IMR-90 (cell line): ENCODE measurements around the gene IP6K3. TPM values are rescaled to one million over a fixed set of nuclear protein-coding genes. Genes with fewer than 3 reads are reported as not detected.

Source experiments
- ATAC-seq: fragments of 200-7000 bp; cut with Tn5 transposase; 2 replicates; pipeline ENCODE4 v1.9.1; 2020; ENCODE audit warnings: low read depth, mild to moderate bottlenecking, moderate library complexity
- BruUV-seq: library from RNA; stranded (reverse); fragments of 400-500 nt; replicated peaks from 2 replicates; lab custom pipeline; 2021; lab: Mats Ljungman, UMichigan
- CTCF ChIA-PET: fragments of 300-600 bp; formaldehyde crosslinking; extraction: SDS; loops from one replicate; lab custom pipeline; 2021; ENCODE audit warnings: antibody characterized with exemption; lab: Yijun Ruan, JAX
- POLR2A ChIA-PET: fragments of 300-600 bp; sonication (Branson Sonifier 250); formaldehyde crosslinking; loops from one replicate; lab custom pipeline; 2022; ENCODE audit warnings: antibody characterized with exemption; ENCODE audit not compliant: unreplicated experiment; lab: Charles Lee
- DNase-seq: peaks from one replicate; pipeline ENCODE4 v3.0.0; 2013
- H2AFZ ChIP-seq: replicated peaks from 2 replicates; pipeline ENCODE3; 2013; ENCODE audit warnings: low read length, mild to moderate bottlenecking; ENCODE audit not compliant: poor library complexity
- H2AK5ac ChIP-seq: 2 replicates; pipeline ENCODE4 v1.6.1; 2013; ENCODE audit warnings: low read depth, low read length, inconsistent platforms
- H2AK9ac ChIP-seq: replicated peaks from 2 replicates; pipeline ENCODE3; 2013; ENCODE audit warnings: mild to moderate bottlenecking, low read depth, low read length, moderate library complexity; ENCODE audit not compliant: poor library complexity
- H2BK120ac ChIP-seq: 2 replicates; pipeline ENCODE4 v1.6.1; 2013; ENCODE audit warnings: low read depth, low read length, inconsistent platforms
- H2BK15ac ChIP-seq: 3 replicates; pipeline ENCODE4 v1.6.1; 2013; ENCODE audit warnings: low read depth, low read length, inconsistent platforms
- H2BK20ac ChIP-seq: 2 replicates; pipeline ENCODE4 v1.6.1; 2013; ENCODE audit warnings: low read depth, mild to moderate bottlenecking, inconsistent platforms, low read length, moderate library complexity
- H2BK5ac ChIP-seq: 2 replicates; pipeline ENCODE4 v1.6.1; 2013; ENCODE audit warnings: mild to moderate bottlenecking, low read depth, low read length, inconsistent platforms; ENCODE audit not compliant: poor library complexity, severe bottlenecking
- H3K14ac ChIP-seq: replicated peaks from 2 replicates; pipeline ENCODE4 v1.6.1; 2013; ENCODE audit warnings: low read depth, low read length, inconsistent platforms
- H3K18ac ChIP-seq: 2 replicates; pipeline ENCODE4 v1.6.1; 2013; ENCODE audit warnings: low read depth, low read length, control low read depth
- H3K23ac ChIP-seq: 2 replicates; pipeline ENCODE4 v1.6.1; 2013; ENCODE audit warnings: low read depth, low read length, inconsistent platforms
- H3K27ac ChIP-seq: 2 replicates; pipeline ENCODE4 v1.5.1; 2013; ENCODE audit warnings: mild to moderate bottlenecking, control low read depth, low read length; ENCODE audit not compliant: insufficient read depth
- H3K27me3 ChIP-seq: 2 replicates; pipeline ENCODE4 v1.6.1; 2013; ENCODE audit warnings: low read length; ENCODE audit not compliant: control insufficient read depth, insufficient read depth
- H3K36me3 ChIP-seq: 2 replicates; pipeline ENCODE4 v1.6.1; 2013; ENCODE audit warnings: low read length, mixed read lengths; ENCODE audit not compliant: control insufficient read depth, insufficient read depth
- H3K4ac ChIP-seq: 2 replicates; pipeline ENCODE4 v1.6.1; 2013; ENCODE audit warnings: low read depth, low read length, inconsistent platforms
- H3K4me1 ChIP-seq: 2 replicates; pipeline ENCODE4 v1.6.1; 2013; ENCODE audit warnings: low read length, mixed read lengths; ENCODE audit not compliant: control insufficient read depth, insufficient read depth
- H3K4me2 ChIP-seq: 2 replicates; pipeline ENCODE4 v1.6.1; 2013; ENCODE audit warnings: low read depth, mild to moderate bottlenecking, control low read depth, low read length, moderate library complexity
- H3K4me3 ChIP-seq: 2 replicates; pipeline ENCODE4 v1.5.1; 2013; ENCODE audit warnings: low read depth, mild to moderate bottlenecking, control low read depth, low read length, moderate library complexity; ENCODE audit not compliant: insufficient read depth
- H3K56ac ChIP-seq: 2 replicates; pipeline ENCODE4 v1.6.1; 2013; ENCODE audit warnings: low read length, inconsistent platforms; ENCODE audit not compliant: insufficient read depth; ENCODE audit errors: extremely low read depth
- H3K79me1 ChIP-seq, 2 experiments: 2 replicates each; pipeline ENCODE4 v1.6.1; 2013; ENCODE audit warnings: low read length in 2 of 2, inconsistent platforms in 1 of 2, low read depth in 1 of 2
- H3K9ac ChIP-seq: 2 replicates; pipeline ENCODE4 v1.6.1; 2013; ENCODE audit warnings: low read depth, low read length, control low read depth
- H3K9me1 ChIP-seq: 2 replicates; pipeline ENCODE4 v1.6.1; 2013; ENCODE audit warnings: low read length, inconsistent platforms; ENCODE audit not compliant: insufficient read depth
- H3K9me3 ChIP-seq: 2 replicates; pipeline ENCODE4 v1.6.1; 2013; ENCODE audit warnings: low read length; ENCODE audit not compliant: control insufficient read depth, insufficient read depth
- H4K20me1 ChIP-seq: 2 replicates; pipeline ENCODE4 v1.6.1; 2013; ENCODE audit warnings: low read length, inconsistent platforms; ENCODE audit not compliant: insufficient read depth
- H4K5ac ChIP-seq: 2 replicates; pipeline ENCODE4 v1.6.1; 2013; ENCODE audit warnings: mild to moderate bottlenecking, low read depth, low read length, control low read depth
- H4K8ac ChIP-seq, 2 experiments: 2 replicates each; pipeline ENCODE4 v1.6.1; 2013; ENCODE audit warnings: low read depth in 2 of 2, low read length in 2 of 2, control low read depth in 1 of 2, inconsistent platforms in 1 of 2
- H4K91ac ChIP-seq: 2 replicates; pipeline ENCODE4 v1.6.1; 2013; ENCODE audit warnings: low read depth, low read length, inconsistent platforms; ENCODE audit not compliant: insufficient read depth
- BHLHE40 ChIP-seq: fragments of 150-350 bp; IDR thresholded peaks from 2 replicates; pipeline ENCODE4 v1.6.1; 2016; ENCODE audit warnings: mild to moderate bottlenecking, low read depth, low read length
- CEBPB ChIP-seq: IDR thresholded peaks from 2 replicates; pipeline ENCODE4 v1.6.1; 2012; ENCODE audit warnings: low read depth, low read length, improper control_type of control experiment
- CHD1 ChIP-seq: IDR thresholded peaks from 2 replicates; pipeline ENCODE4 v1.6.1; 2012; ENCODE audit warnings: low read depth, low read length, improper control_type of control experiment
- ELK1 ChIP-seq: fragments of 150-350 bp; IDR thresholded peaks from 2 replicates; pipeline ENCODE4 v1.6.1; 2016; ENCODE audit warnings: low read depth, mild to moderate bottlenecking, low read length, moderate library complexity, borderline replicate concordance
- MAFK ChIP-seq: IDR thresholded peaks from 2 replicates; pipeline ENCODE4 v1.6.1; 2012; ENCODE audit warnings: low read depth, low read length, improper control_type of control experiment
- MAZ ChIP-seq: IDR thresholded peaks from 2 replicates; pipeline ENCODE4 v1.6.1; 2012; ENCODE audit warnings: low read depth, mild to moderate bottlenecking, low read length, improper control_type of control experiment, moderate library complexity, borderline replicate concordance
- NFE2L2 ChIP-seq: fragments of 150-350 bp; IDR thresholded peaks from 2 replicates; pipeline ENCODE4 v1.6.1; 2016; ENCODE audit warnings: low read depth, mild to moderate bottlenecking, low read length
- POLR2A ChIP-seq: IDR thresholded peaks from 2 replicates; pipeline ENCODE4 v1.6.1; 2012; ENCODE audit warnings: mild to moderate bottlenecking, low read depth, low read length
- RAD21 ChIP-seq: IDR thresholded peaks from 2 replicates; pipeline ENCODE4 v1.6.1; 2012; ENCODE audit warnings: low read length, improper control_type of control experiment
- RCOR1 ChIP-seq: IDR thresholded peaks from 2 replicates; pipeline ENCODE4 v1.6.1; 2012; ENCODE audit warnings: mild to moderate bottlenecking, low read length, improper control_type of control experiment; ENCODE audit not compliant: insufficient replicate concordance
- RFX5 ChIP-seq: IDR thresholded peaks from 2 replicates; pipeline ENCODE4 v1.8.0; 2012; ENCODE audit warnings: low read depth, mild to moderate bottlenecking, low read length, moderate library complexity
- SMC3 ChIP-seq: fragments of 150-350 bp; IDR thresholded peaks from 2 replicates; pipeline ENCODE4 v1.6.1; 2016; ENCODE audit warnings: low read depth, mild to moderate bottlenecking, antibody characterized with exemption, low read length, moderate library complexity
- WGBS, 2 experiments: methylation state at CpG; one replicate each; pipeline versions ENCODE4 v1.1.5 to v1.1.7; 2013; ENCODE audit warnings: missing lambda C conversion rate in 2 of 2; ENCODE audit not compliant: insufficient read length in 1 of 2; ENCODE audit errors: extremely low coverage in 2 of 2; 5-methylcytosine and 5-hydroxymethylcytosine counted together
- dilution Hi-C: fragments of 300-500 bp; cut with HindIII; formaldehyde crosslinking; loops from one replicate; pipeline ENCODE4 v1.14.3; 2018; ENCODE audit warnings: low sequenced_read_pairs; ENCODE audit not compliant: unreplicated experiment
- in situ Hi-C: fragments of 300-500 bp; cut with MboI; formaldehyde crosslinking; loops from 3 replicates; pipeline ENCODE4 v1.14.3; 2019; ENCODE audit warnings: low sequenced_read_pairs, inconsistent platforms, mixed read lengths
- intact Hi-C: fragments of 100-400 bp; cut with micrococcal nuclease; formaldehyde crosslinking; loops from 2 replicates; pipeline ENCODE4 v1.10.0; 2022
- polyA plus RNA-seq, 3 experiments: library from polyadenylated mRNA; depleted of rRNA; stranded (reverse); fragments of >200 nt; gene quantifications; 2 replicates each; pipeline ENCODE4 v1.2.3, GENCODE V29; 2012; ENCODE audit warnings: low replicate concordance in 1 of 3
- total RNA-seq: library from RNA; depleted of rRNA; stranded (reverse); fragments of >200 nt; gene quantifications from 2 replicates; pipeline ENCODE4 v1.2.3, GENCODE V29; 2012
- TF ChIP-seq, protein P1 (sequence below): conservative IDR thresholded peaks from 2 replicates; pipeline ENCODE4 v1.5.1; 2012; ENCODE audit warnings: mild to moderate bottlenecking, low read depth, low read length, improper control_type of control experiment
- TF ChIP-seq, protein P2 (sequence below): fragments of 150-350 bp; IDR thresholded peaks from 2 replicates; pipeline ENCODE4 v1.6.1; 2017; ENCODE audit warnings: mild to moderate bottlenecking, antibody characterized with exemption, low read length, low read depth

The IP6K3 gene
- total and polyA plus RNA-seq, 2 of the 4 experiments (the other 2 are of a cell fraction): 0.18 to 0.51 TPM

- H3K56ac ChIP-seq: no peak overlapping the region
- no peak overlapping the region for H2BK120ac ChIP-seq
- H3K9me1 ChIP-seq: peaks cover 8% of the 10 kb centered on the region
- H3K18ac ChIP-seq: no peak overlapping the region
- H2BK5ac ChIP-seq: no peak overlapping the region
- no peak overlapping the region for H4K8ac ChIP-seq
- H3K4me3 ChIP-seq: no peak overlapping the region
- intact Hi-C loops (no loop called here), in situ Hi-C loops (loop anchor here (10.0 kb wide), 1 partner anchor 441 kb away; no protein-coding TSS in a partner anchor), dilution Hi-C loops (no loop called here)
- DNase-seq (no peak), ATAC-seq (no peak)
- no peak overlapping the region for H4K5ac ChIP-seq
- no peak overlapping the region for H3K27ac ChIP-seq
- H3K9ac ChIP-seq: no peak overlapping the region
- H3K23ac ChIP-seq: no peak overlapping the region
- H3K9me3 ChIP-seq: no peaks in the 10 kb centered on the region
- ChIA-PET POLR2A (no interaction called here), CTCF (interaction anchor here (0.6 kb wide), 1 partner anchor 339 kb away, joined by 4 read pairs; no protein-coding TSS in a partner anchor)
- no TSS peak for BruUV-seq
- no peak overlapping the region for H2AK5ac ChIP-seq
- peaks cover 5% of the 10 kb centered on the region for H3K4me1 ChIP-seq
- WGBS, 2 experiments: 70% methylated on average over 2 of the region's 2 CpGs; no CpG with 5 or more reads in 1 of the 2 experiments
- H3K14ac ChIP-seq: no peak overlapping the region
- no peak overlapping the region for H2BK20ac ChIP-seq
- no peaks in the 10 kb centered on the region for H4K20me1 ChIP-seq
- no peak overlapping the region for H2AK9ac ChIP-seq
- TF ChIP-seq, protein P1, sequence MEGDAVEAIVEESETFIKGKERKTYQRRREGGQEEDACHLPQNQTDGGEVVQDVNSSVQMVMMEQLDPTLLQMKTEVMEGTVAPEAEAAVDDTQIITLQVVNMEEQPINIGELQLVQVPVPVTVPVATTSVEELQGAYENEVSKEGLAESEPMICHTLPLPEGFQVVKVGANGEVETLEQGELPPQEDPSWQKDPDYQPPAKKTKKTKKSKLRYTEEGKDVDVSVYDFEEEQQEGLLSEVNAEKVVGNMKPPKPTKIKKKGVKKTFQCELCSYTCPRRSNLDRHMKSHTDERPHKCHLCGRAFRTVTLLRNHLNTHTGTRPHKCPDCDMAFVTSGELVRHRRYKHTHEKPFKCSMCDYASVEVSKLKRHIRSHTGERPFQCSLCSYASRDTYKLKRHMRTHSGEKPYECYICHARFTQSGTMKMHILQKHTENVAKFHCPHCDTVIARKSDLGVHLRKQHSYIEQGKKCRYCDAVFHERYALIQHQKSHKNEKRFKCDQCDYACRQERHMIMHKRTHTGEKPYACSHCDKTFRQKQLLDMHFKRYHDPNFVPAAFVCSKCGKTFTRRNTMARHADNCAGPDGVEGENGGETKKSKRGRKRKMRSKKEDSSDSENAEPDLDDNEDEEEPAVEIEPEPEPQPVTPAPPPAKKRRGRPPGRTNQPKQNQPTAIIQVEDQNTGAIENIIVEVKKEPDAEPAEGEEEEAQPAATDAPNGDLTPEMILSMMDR: no peak
- no peak for TF ChIP-seq NFE2L2
- no peak for TF ChIP-seq BHLHE40
- no peak for TF ChIP-seq ELK1
- TF ChIP-seq CEBPB: no peak
- no peak for TF ChIP-seq RAD21
- TF ChIP-seq POLR2A: no peak
- no peak for TF ChIP-seq MAZ
- TF ChIP-seq CHD1: no peak
- no peak for TF ChIP-seq SMC3
- TF ChIP-seq, protein P2, sequence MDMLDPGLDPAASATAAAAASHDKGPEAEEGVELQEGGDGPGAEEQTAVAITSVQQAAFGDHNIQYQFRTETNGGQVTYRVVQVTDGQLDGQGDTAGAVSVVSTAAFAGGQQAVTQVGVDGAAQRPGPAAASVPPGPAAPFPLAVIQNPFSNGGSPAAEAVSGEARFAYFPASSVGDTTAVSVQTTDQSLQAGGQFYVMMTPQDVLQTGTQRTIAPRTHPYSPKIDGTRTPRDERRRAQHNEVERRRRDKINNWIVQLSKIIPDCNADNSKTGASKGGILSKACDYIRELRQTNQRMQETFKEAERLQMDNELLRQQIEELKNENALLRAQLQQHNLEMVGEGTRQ: no peak
- TF ChIP-seq RFX5: no peak
- no peak for TF ChIP-seq RCOR1
- no peak for TF ChIP-seq MAFK
- H2AFZ ChIP-seq: no peak overlapping the region
- peaks cover 22% of the 10 kb centered on the region for H3K27me3 ChIP-seq
- no peak overlapping the region for H3K4ac ChIP-seq
- H2BK15ac ChIP-seq: no peak overlapping the region
- no peak overlapping the region for H4K91ac ChIP-seq
- H3K79me1 ChIP-seq: peaks cover 17 to 25% of the 10 kb centered on the region in 2 experiments
- peaks cover 4% of the 10 kb centered on the region for H3K36me3 ChIP-seq
- H3K4me2 ChIP-seq: no peak overlapping the region
Measured at GRCh38 chr6:33713786-33714185, 32.9 kb downstream of the IP6K3 start.
